GM18907 (cell line): ENCODE data around the gene HINT1.

Experiments used
- ATAC-seq: cut with Tn5 transposase; IDR thresholded peaks from one replicate; pipeline ENCODE4 v1.9.1; 2021; ENCODE audit warnings: mild to moderate bottlenecking, moderate library complexity; ENCODE audit not compliant: unreplicated experiment

Gene HINT1

DNA sequence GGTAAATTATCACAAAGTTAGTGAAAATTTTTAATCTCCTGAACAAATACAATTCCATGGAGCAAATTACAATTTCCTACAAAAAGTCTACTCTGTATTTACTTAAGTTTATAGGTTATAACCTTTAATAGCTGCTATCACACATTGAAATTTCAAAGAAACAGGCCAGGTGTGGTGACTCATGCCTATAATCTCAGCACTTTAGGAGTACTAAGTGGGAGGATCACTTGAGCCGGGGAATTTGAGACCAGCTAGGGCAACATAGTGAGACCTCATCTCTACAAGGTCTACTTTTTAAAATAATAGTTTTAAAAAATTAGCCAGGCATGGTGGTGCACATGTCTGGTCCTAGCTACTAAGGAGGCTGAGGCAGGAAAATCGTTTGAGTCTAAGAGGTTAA lies 50.3 kb downstream of the HINT1 start:
- no peak for ATAC-seq

- no peak for ATAC-seq
These were observed 52.6 kb downstream of the HINT1 start for GRCh38 chr5:131112424-131112823.

DNA sequence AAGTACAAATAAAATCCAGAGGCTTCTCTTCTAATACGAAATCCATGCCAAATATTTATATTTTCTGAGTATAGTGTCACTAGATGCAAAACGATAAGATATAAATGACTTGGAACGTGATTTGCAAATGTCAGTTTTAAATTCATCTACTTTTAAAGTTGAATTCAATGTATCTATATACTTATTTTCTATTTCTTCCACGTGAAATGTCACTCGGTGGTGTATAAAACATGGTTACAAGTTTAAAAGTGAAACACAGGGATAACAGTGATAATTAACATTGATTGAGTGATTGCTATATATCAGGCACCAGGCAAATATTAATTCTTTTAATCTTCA lies 54.8 kb downstream of the HINT1 start:
- ATAC-seq, result no peak

GRCh38 chr5:131109540-131110255 lies 55.4 kb downstream of the HINT1 start:
- peak; percentile 92 for ATAC-seq
